CD4-positive, alpha-beta T cell treated with Interleukin-4 for 1 hour (primary cell): Measurements from ENCODE around the gene SPRED2.

Experiments used
- DNase-seq, 2 donors: peaks; one replicate each; pipeline ENCODE4 v3.0.0-alpha.2; 2020 to 2022

Gene SPRED2

DNA sequence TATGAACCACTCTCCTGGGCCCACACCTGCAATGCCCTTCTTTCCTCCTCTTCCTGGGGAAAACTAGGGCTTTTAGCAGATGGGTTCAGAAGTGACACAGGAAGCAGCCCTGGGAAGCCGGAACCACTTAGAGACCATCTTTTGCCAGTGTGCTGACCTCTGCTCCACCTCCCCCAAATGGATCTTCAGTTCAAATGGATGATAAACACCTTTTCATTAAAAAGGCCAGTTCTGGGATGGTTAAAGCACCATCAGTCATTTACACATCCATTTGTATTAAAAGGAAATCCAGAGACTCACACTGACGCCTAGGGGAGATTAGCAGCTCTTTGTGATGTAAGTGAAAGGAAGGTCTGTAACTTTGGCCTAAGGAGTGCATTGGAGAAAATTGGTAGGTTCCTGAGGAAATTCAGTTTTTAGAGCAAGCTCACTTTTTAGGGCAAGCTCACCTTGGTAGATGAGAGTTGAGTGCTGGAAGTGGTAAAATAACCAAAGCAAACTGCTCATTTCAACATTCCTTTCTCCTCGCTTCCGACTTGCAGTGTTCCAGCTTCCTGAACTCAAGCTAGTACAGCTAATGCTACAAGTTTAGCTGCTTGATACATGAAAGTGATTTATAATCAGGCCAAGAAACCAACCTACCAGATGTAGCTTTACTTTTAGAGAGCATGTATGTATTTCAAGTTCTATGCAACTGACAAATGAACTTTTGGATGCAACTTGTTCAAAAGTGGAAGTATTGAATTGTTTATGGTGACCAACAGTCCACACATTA, 157.1 kb downstream of the SPRED2 start:
- no peak for DNase-seq

DNA sequence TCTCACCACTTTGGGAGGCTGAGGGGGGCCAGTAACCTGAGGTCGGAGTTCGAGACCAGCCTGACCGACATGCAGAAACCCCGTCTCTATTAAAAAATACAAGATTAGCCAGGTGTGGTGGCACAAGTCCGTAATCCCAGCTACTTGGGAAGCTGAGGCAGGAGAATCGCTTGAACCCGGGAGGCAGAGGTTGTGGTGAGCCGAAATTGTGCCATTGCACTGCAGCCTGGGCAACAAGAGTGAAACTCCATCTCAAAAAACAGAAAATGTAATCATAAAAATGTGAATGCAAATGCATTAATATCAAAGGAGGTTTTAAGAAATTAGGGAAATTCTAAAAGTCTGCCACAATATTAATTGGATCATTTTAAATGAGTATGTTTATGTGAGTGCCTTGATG, 159.1 kb downstream of the SPRED2 start:
- no peak for DNase-seq

DNA sequence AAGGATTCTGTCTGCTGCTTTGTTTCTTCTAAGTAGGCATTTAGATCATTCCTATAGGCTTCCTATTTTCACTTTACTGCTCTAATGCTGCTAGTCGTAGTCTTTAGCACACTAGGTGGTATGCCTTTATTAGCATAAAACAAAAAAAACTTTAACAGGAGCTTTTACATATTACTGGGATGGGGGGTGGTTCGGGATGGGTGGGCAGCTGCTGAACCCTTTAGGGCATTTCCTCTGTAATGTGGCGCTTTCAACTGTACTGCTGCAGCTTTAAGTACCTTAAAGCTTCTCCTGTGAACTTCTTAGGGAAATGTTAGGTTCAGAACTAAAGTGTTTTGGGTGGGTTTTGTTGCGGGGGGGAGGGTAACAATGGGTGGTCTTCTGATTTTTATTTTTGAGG, 163.4 kb downstream of the SPRED2 start:
- no peak for DNase-seq

- no peak for DNase-seq
These were observed 165.4 kb downstream of the SPRED2 start for GRCh38 chr2:65267008-65267407.

DNA sequence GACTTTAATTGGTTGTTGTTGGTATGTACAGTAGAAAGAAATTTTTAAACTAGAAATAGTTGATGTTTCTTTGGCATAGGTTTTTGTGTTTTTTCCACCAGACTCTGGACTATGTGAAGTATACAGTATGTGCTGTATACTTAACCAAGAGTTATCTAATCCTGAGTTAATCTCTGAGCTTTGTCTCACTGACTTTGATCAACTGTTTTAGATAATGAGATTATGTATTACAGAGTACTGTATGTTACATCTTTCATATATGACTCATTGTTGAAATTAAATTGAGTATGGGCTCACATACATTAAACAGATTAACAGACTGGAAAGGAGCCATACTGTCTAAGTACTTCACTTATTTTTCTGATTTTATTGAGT, 166.7 kb downstream of the SPRED2 start:
- no peak for DNase-seq

GRCh38 chr2:65264821-65265670, 167.4 kb downstream of the SPRED2 start:
- peak in 1 of 2 donors; percentile 32 for DNase-seq

- no peak for DNase-seq
These were observed 168.4 kb downstream of the SPRED2 start for GRCh38 chr2:65263986-65264385.

- no peak for DNase-seq
These were observed 169.1 kb downstream of the SPRED2 start for GRCh38 chr2:65263262-65263661.

DNA sequence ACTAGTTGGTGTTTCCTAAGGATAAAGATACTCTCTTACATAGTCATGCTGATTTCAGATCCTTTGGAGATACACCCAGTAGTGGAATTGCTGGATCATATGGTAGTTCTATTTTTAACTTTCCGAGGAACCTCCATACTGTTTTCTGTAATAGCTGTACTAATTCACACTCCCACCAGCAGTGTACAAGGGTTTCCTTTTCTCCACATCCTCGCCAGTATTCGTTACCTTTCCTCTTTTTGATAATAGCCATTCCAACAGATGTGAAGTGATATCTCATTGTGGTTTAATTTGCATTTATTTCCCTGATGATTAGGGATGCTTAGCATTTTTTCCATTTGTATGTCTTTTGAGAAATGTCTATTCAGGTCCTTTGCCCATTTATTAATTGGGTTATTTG, 170.7 kb downstream of the SPRED2 start:
- DNase-seq = no peak
